ENCODE measurements around the gene MANBA. TPM values are rescaled to one million over a fixed set of nuclear protein-coding genes. Genes with fewer than 3 reads are reported as not detected.
A peak's percentile ranks its signal among the peaks of the same experiment; 100 is the strongest.

The MANBA gene
- polyA plus RNA-seq, 3 donors: 80.8 to 94.4 (median 88.7) TPM

GRCh38 chr4:102610476-102610875 is 150.3 kb downstream of the MANBA start:
- 100% methylated on average over 2 of the region's 3 CpGs for WGBS (ENCODE audit: insufficient coverage)
- H3K4me3 Mint-ChIP-seq: no peak overlapping the region
- H3K4me1 Mint-ChIP-seq: no peaks in the 10 kb centered on the region
- Histone ChIP-seq H3K9ac (ENCODE audit: insufficient read depth, low read length, poor library complexity, severe bottlenecking) (no peak overlapping the region), H4K20me1 (ENCODE audit: insufficient read depth, low read length) (peaks cover 4% of the 10 kb centered on the region), H3K9me3 (replicated peaks in 1 of 2; ENCODE audit: control insufficient read depth in 1 of 2, insufficient read depth in 1 of 2, low read length in 2 of 2) (no peaks in the 10 kb centered on the region), H3K4me1 (ENCODE audit: control insufficient read depth in 1 of 2, insufficient read depth in 2 of 2, low read length in 2 of 2) (no peaks in the 10 kb centered on the region), H3K27ac (ENCODE audit: low read depth in 1 of 2, low read length in 2 of 2) (no peak overlapping the region), H3K36me3 (replicated peaks in 1 of 2; ENCODE audit: control insufficient read depth in 1 of 2, insufficient read depth in 2 of 2, low read length in 2 of 2) (peaks cover 100% of the 10 kb centered on the region in 2 donors), H3K4me3 (replicated peaks in 1 of 3; ENCODE audit: low read depth in 2 of 3, low read length in 3 of 3) (no peak overlapping the region), H3K4me2 (replicated peaks; ENCODE audit: extremely low read depth, low read length, poor library complexity, severe bottlenecking) (no peak overlapping the region), H2AFZ (ENCODE audit: insufficient read depth, low read depth, low read length, poor library complexity, severe bottlenecking) (no peak overlapping the region), H3K79me2 (ENCODE audit: insufficient read depth, low read length) (no peaks in the 10 kb centered on the region), H3K27me3 (ENCODE audit: control insufficient read depth in 2 of 2, insufficient read depth in 2 of 2, low read length in 2 of 2) (no peaks in the 10 kb centered on the region)
- TF ChIP-seq CTCF (IDR thresholded peaks at IDR 0.05): no peak
- H3K36me3 Mint-ChIP-seq: peaks cover 93% of the 10 kb centered on the region in 2 donors
- intact Hi-C loops (cut with micrococcal nuclease): no loop called here
- DNase-seq: no peak
- no peaks in the 10 kb centered on the region for H3K9me3 Mint-ChIP-seq
- peak overlapping the region in 1 of 7 donors; percentile 57 for H3K27ac Mint-ChIP-seq
- H3K27me3 Mint-ChIP-seq (ENCODE audit: low read depth in 3 of 3): no peaks in the 10 kb centered on the region

- H3K36me3 Mint-ChIP-seq: peaks cover 93 to 94% of the 10 kb centered on the region in 2 donors
- no peak overlapping the region for H3K27ac Mint-ChIP-seq
- no peaks in the 10 kb centered on the region for H3K9me3 ChIP-seq (replicated peaks in 1 of 2; ENCODE audit: control insufficient read depth in 1 of 2, insufficient read depth in 1 of 2, low read length in 2 of 2)
- no peaks in the 10 kb centered on the region for H3K27me3 ChIP-seq (ENCODE audit: control insufficient read depth in 2 of 2, insufficient read depth in 2 of 2, low read length in 2 of 2)
- no peak overlapping the region for H3K4me3 ChIP-seq (replicated peaks in 1 of 3; ENCODE audit: low read depth in 2 of 3, low read length in 3 of 3)
- H3K4me1 ChIP-seq (ENCODE audit: control insufficient read depth in 1 of 2, insufficient read depth in 2 of 2, low read length in 2 of 2): no peaks in the 10 kb centered on the region
- H3K4me2 ChIP-seq (replicated peaks; ENCODE audit: extremely low read depth, low read length, poor library complexity, severe bottlenecking): no peak overlapping the region
- no peak overlapping the region for H2AFZ ChIP-seq (ENCODE audit: insufficient read depth, low read depth, low read length, poor library complexity, severe bottlenecking)
- no peak overlapping the region for H3K27ac ChIP-seq (ENCODE audit: low read depth in 1 of 2, low read length in 2 of 2)
- no peak for TF ChIP-seq CTCF (IDR thresholded peaks at IDR 0.05)
- no peaks in the 10 kb centered on the region for H3K79me2 ChIP-seq (ENCODE audit: insufficient read depth, low read length)
- H3K27me3 Mint-ChIP-seq (ENCODE audit: low read depth in 3 of 3): no peaks in the 10 kb centered on the region
- DNase-seq: no peak
- H3K9me3 Mint-ChIP-seq: no peaks in the 10 kb centered on the region
- no peaks in the 10 kb centered on the region for H3K4me1 Mint-ChIP-seq
- peaks cover 99 to 100% of the 10 kb centered on the region in 2 donors for H3K36me3 ChIP-seq (replicated peaks in 1 of 2; ENCODE audit: control insufficient read depth in 1 of 2, insufficient read depth in 2 of 2, low read length in 2 of 2)
- intact Hi-C loops (cut with micrococcal nuclease): no loop called here
- no peak overlapping the region for H3K9ac ChIP-seq (ENCODE audit: insufficient read depth, low read length, poor library complexity, severe bottlenecking)
- H3K4me3 Mint-ChIP-seq: no peak overlapping the region
- peaks cover 6% of the 10 kb centered on the region for H4K20me1 ChIP-seq (ENCODE audit: insufficient read depth, low read length)
These were observed 150.8 kb downstream of the MANBA start for GRCh38 chr4:102610007-102610406.
